Prostate gland (tissue), 2 donors: ENCODE results near the gene PDE11A. TPM values are rescaled to one million over a fixed set of nuclear protein-coding genes. Genes with fewer than 3 reads are reported as not detected.
A peak's percentile ranks its signal among the peaks of the same experiment; 100 is the strongest.

Experiments
- DNase-seq: peaks from one replicate; pipeline ENCODE4 v3.0.0-alpha.2; 2019; ENCODE audit warnings: low spot score
- H3K27ac ChIP-seq, 2 donors: fragments of 200-600 bp; sonication (generic); 2 replicates each; pipeline ENCODE4 v1.5.1; 2017 to 2019
- H3K27me3 ChIP-seq: fragments of 200-600 bp; sonication (generic); replicated peaks from 2 replicates; pipeline ENCODE4 v1.5.1; 2019; ENCODE audit not compliant: insufficient read depth
- H3K36me3 ChIP-seq, 2 donors: fragments of 200-600 bp; sonication (generic); 1 replicate in 1 of 2; 2 replicates in 1 of 2; pipeline versions ENCODE4 v1.5.1 to v1.8.1; 2017 to 2019
- H3K4me1 ChIP-seq: fragments of 200-600 bp; sonication (generic); replicated peaks from 2 replicates; pipeline ENCODE4 v1.5.1; 2019
- H3K4me3 ChIP-seq, 2 donors: fragments of 200-600 bp; sonication (generic); 2 replicates each; pipeline ENCODE4 v1.5.1; 2017 to 2019
- H3K9me3 ChIP-seq: fragments of 200-600 bp; sonication (generic); 2 replicates; pipeline ENCODE4 v1.5.1; 2017
- CTCF ChIP-seq, 4 experiments: fragments of 200-600 bp in 2 of 4; fragments of 450-650 bp in 2 of 4; sonication (generic) in 2 of 4; IDR thresholded peaks; 1 replicate in 3 of 4; 2 replicates in 1 of 4; pipeline ENCODE4 v1.5.1; 2016 to 2019; ENCODE audit warnings: antibody characterized with exemption in 4 of 4, mild to moderate bottlenecking in 2 of 4, moderate library complexity in 2 of 4
- POLR2A ChIP-seq: fragments of 450-650 bp; IDR thresholded peaks from one replicate; pipeline ENCODE4 v1.6.1; 2016; ENCODE audit warnings: antibody characterized with exemption, mild to moderate bottlenecking
- POLR2AphosphoS5 ChIP-seq: sonication (generic); formaldehyde crosslinking; IDR thresholded peaks from one replicate; pipeline ENCODE4 v1.6.1; 2017; ENCODE audit warnings: antibody characterized with exemption
- WGBS: methylation state at CpG from one replicate; pipeline ENCODE4 v1.1.5; 2018; 5-methylcytosine and 5-hydroxymethylcytosine counted together
- intact Hi-C: fragments of 100-400 bp; cut with DNase I; formaldehyde crosslinking; loops from one replicate; pipeline ENCODE4 v1.14.2; 2022
- total RNA-seq, 2 donors: library from RNA; depleted of rRNA; stranded (reverse); fragments of >200 nt; gene quantifications; one replicate each; pipeline ENCODE4 v1.1.0, GENCODE V29; 2016

Gene PDE11A
- total RNA-seq, 2 donors from 2014 or later, result 14.9 to 26.6 TPM

GRCh38 chr2:177828557-177828956, 244.0 kb downstream of the PDE11A start:
- no peaks in the 10 kb centered on the region for H3K9me3 ChIP-seq
- no peaks in the 10 kb centered on the region for H3K4me1 ChIP-seq
- intact Hi-C loops, result no loop called here
- WGBS, result 90% methylated on average over 1 of the region's 1 CpG
- H3K27me3 ChIP-seq, result no peaks in the 10 kb centered on the region
- no peaks in the 10 kb centered on the region for H3K36me3 ChIP-seq
- TF ChIP-seq POLR2A (no peak), CTCF (IDR thresholded peaks at IDR 0.05) (no peak), POLR2AphosphoS5 (no peak)
- DNase-seq, result no peak
- no peak overlapping the region for H3K27ac ChIP-seq
- H3K4me3 ChIP-seq, result no peak overlapping the region

GRCh38 chr2:177826897-177827296, 245.7 kb downstream of the PDE11A start:
- no peak for DNase-seq
- Histone ChIP-seq H3K36me3 (no peaks in the 10 kb centered on the region), H3K4me3 (no peak overlapping the region), H3K27me3 (no peaks in the 10 kb centered on the region), H3K9me3 (no peaks in the 10 kb centered on the region), H3K4me1 (no peaks in the 10 kb centered on the region), H3K27ac (no peak overlapping the region)
- TF ChIP-seq POLR2AphosphoS5, result no peak
- no peak for TF ChIP-seq POLR2A
- TF ChIP-seq CTCF (IDR thresholded peaks at IDR 0.05), result no peak
- WGBS, result 92% methylated on average over 2 of the region's 2 CpGs
- intact Hi-C loops, result no loop called here

DNA sequence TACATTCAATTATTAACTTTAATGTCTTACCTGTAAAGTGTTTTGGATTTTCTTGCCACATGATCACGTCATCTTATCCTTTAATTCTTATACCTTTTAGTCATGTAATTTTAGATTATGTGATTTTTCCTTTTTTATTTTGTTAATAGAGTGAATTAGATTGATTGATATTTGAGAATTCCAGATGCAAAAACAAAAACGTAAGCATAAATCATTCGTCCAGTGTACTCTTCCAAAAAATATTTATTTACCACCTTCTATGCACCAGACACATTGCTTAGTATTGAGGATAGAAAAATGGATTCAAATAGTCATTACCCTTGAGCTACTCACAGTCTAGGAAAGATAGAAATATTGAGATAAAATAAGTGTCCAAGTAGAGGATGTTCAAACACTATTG, 249.6 kb downstream of the PDE11A start:
- 93% methylated on average over 3 of the region's 3 CpGs for WGBS
- no peaks in the 10 kb centered on the region for H3K9me3 ChIP-seq
- TF ChIP-seq POLR2A (no peak), POLR2AphosphoS5 (no peak), CTCF (IDR thresholded peaks at IDR 0.05) (no peak)
- no peaks in the 10 kb centered on the region for H3K27me3 ChIP-seq
- intact Hi-C loops, result no loop called here
- H3K36me3 ChIP-seq, result no peaks in the 10 kb centered on the region
- no peak overlapping the region for H3K4me3 ChIP-seq
- peaks cover 2% of the 10 kb centered on the region for H3K4me1 ChIP-seq
- no peak overlapping the region for H3K27ac ChIP-seq
- no peak for DNase-seq

GRCh38 chr2:177818412-177818811, 254.2 kb downstream of the PDE11A start:
- Histone ChIP-seq H3K9me3 (no peaks in the 10 kb centered on the region), H3K27ac (no peak overlapping the region), H3K4me1 (peaks cover 2% of the 10 kb centered on the region), H3K36me3 (no peaks in the 10 kb centered on the region), H3K4me3 (no peak overlapping the region), H3K27me3 (no peaks in the 10 kb centered on the region)
- 46% methylated on average over 1 of the region's 1 CpG for WGBS
- DNase-seq, result no peak
- intact Hi-C loops, result no loop called here
- TF ChIP-seq POLR2A (no peak), POLR2AphosphoS5 (no peak)

DNA sequence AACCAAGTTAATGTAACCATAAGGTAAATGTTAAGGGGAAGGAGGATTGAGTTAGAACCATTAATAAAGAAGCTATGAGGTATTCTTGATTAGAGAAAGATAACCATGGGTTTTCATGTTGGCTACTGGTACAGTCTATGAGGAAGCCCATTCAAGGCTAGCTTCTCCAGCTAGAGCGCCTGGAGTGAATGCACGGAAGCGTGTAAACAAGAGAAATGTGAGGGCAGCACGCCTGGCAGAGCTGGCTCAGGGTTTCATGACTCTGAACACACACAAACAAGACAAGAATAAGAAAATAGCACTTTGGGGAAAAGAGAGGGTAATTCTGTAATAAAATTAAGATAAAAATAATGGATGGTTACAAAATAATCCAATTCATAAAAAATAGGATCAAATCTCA, 255.3 kb downstream of the PDE11A start:
- TF ChIP-seq POLR2AphosphoS5, result no peak
- TF ChIP-seq POLR2A, result no peak
- TF ChIP-seq CTCF (IDR thresholded peaks at IDR 0.05), result no peak
- WGBS, result 55% methylated on average over 4 of the region's 4 CpGs

More for the DNA sequence above, 255.3 kb downstream of the PDE11A start:
- intact Hi-C loops, result no loop called here
- Histone ChIP-seq H3K27me3 (no peaks in the 10 kb centered on the region), H3K27ac (peak overlapping the region in 1 of 2 donors; percentile 35), H3K4me1 (peaks cover 4% of the 10 kb centered on the region), H3K36me3 (no peaks in the 10 kb centered on the region), H3K4me3 (no peak overlapping the region), H3K9me3 (no peaks in the 10 kb centered on the region)
- DNase-seq, result no peak
